HepG2 (cell line): ENCODE results near the gene DBNDD1. TPM values are rescaled to one million over a fixed set of nuclear protein-coding genes. Genes with fewer than 3 reads are reported as not detected.

Experiments used
- ARHGAP35 ChIP-seq: sonication (generic); formaldehyde crosslinking; IDR thresholded peaks from 2 replicates; pipeline ENCODE4 v1.9.0; 2022; ENCODE audit warnings: mild to moderate bottlenecking, inconsistent platforms, moderate library complexity, missing genetic modification reagents, borderline replicate concordance
- CENPT ChIP-seq: sonication (generic); formaldehyde crosslinking; IDR thresholded peaks from 2 replicates; pipeline ENCODE4 v1.8.0; 2022; ENCODE audit warnings: low read depth, mild to moderate bottlenecking, moderate library complexity, missing genetic modification reagents
- FOXM1 ChIP-seq: sonication (generic); formaldehyde crosslinking; IDR thresholded peaks from 2 replicates; pipeline ENCODE4 v1.5.0; 2020; ENCODE audit warnings: missing genetic modification reagents
- HHEX ChIP-seq: IDR thresholded peaks from 2 replicates; pipeline ENCODE4 v1.6.1; 2016; ENCODE audit warnings: control low read depth
- KDM5B ChIP-seq: sonication (generic); formaldehyde crosslinking; IDR thresholded peaks from 2 replicates; pipeline ENCODE4 v1.4.0; 2020; ENCODE audit warnings: missing genetic modification reagents, mild to moderate bottlenecking, borderline replicate concordance
- KLF11 ChIP-seq: IDR thresholded peaks from 2 replicates; pipeline ENCODE4 v1.6.1; 2016; ENCODE audit warnings: missing compliant biosample characterization
- NCOA5 ChIP-seq: sonication (generic); formaldehyde crosslinking; IDR thresholded peaks from 2 replicates; pipeline ENCODE4 v1.4.0; 2020; ENCODE audit warnings: missing genetic modification reagents
- NR1H2 ChIP-seq: sonication (generic); formaldehyde crosslinking; IDR thresholded peaks from 2 replicates; pipeline ENCODE4 v1.8.1; 2022; ENCODE audit warnings: low read depth, missing genetic modification reagents, borderline replicate concordance
- NR2F2 ChIP-seq: IDR thresholded peaks from 2 replicates; pipeline ENCODE4 v1.6.1; 2012; ENCODE audit warnings: low read depth, inconsistent platforms, borderline replicate concordance
- PRMT3 ChIP-seq: sonication (generic); formaldehyde crosslinking; IDR thresholded peaks from 2 replicates; pipeline ENCODE4 v1.8.1; 2022; ENCODE audit warnings: low read depth, mild to moderate bottlenecking, moderate library complexity, missing genetic modification reagents, borderline replicate concordance
- RFXAP ChIP-seq: sonication (generic); formaldehyde crosslinking; IDR thresholded peaks from 2 replicates; pipeline ENCODE4 v1.4.0; 2020; ENCODE audit warnings: missing genetic modification reagents, borderline replicate concordance
- TERF1 ChIP-seq: sonication (generic); formaldehyde crosslinking; IDR thresholded peaks from 2 replicates; pipeline ENCODE4 v1.8.0; 2022; ENCODE audit warnings: mild to moderate bottlenecking, missing genetic modification reagents, moderate library complexity
- THAP11 ChIP-seq: IDR thresholded peaks from 2 replicates; pipeline ENCODE4 v1.6.1; 2016; ENCODE audit warnings: missing biosample characterization, missing genetic modification reagents
- TRIM22 ChIP-seq: fragments of 450-650 bp; IDR thresholded peaks from 2 replicates; pipeline ENCODE4 v1.6.1; 2017
- TRIM24 ChIP-seq: sonication (generic); formaldehyde crosslinking; IDR thresholded peaks from 2 replicates; pipeline ENCODE4 v1.8.0; 2022; ENCODE audit warnings: mild to moderate bottlenecking, missing genetic modification reagents
- YEATS4 ChIP-seq: sonication (generic); formaldehyde crosslinking; IDR thresholded peaks from 2 replicates; pipeline ENCODE4 v1.4.0; 2020; ENCODE audit warnings: missing genetic modification reagents, borderline replicate concordance
- ZKSCAN8 ChIP-seq: IDR thresholded peaks from 2 replicates; pipeline ENCODE4 v1.6.1; 2016; ENCODE audit warnings: borderline replicate concordance, missing genetic modification reagents, missing compliant biosample characterization
- ZNF317 ChIP-seq: sonication (generic); formaldehyde crosslinking; IDR thresholded peaks from 2 replicates; pipeline ENCODE4 v1.5.0; 2020; ENCODE audit warnings: mild to moderate bottlenecking, missing genetic modification reagents
- ZNF362 ChIP-seq: sonication (generic); formaldehyde crosslinking; IDR thresholded peaks from 2 replicates; pipeline ENCODE4 v1.4.0; 2020; ENCODE audit warnings: missing genetic modification reagents, mild to moderate bottlenecking, borderline replicate concordance
- ZNF639 ChIP-seq: conservative IDR thresholded peaks from 2 replicates; pipeline ENCODE4 v1.6.1; 2018; ENCODE audit warnings: missing genetic modification reagents
- ZSCAN29 ChIP-seq: sonication (generic); formaldehyde crosslinking; conservative IDR thresholded peaks from 2 replicates; pipeline ENCODE4 v1.4.0; 2020; ENCODE audit warnings: mild to moderate bottlenecking, missing genetic modification reagents
- ZXDC ChIP-seq: sonication (generic); formaldehyde crosslinking; IDR thresholded peaks from 2 replicates; pipeline ENCODE4 v1.5.0; 2020; ENCODE audit warnings: mild to moderate bottlenecking, missing genetic modification reagents
- polyA plus RNA-seq, 8 experiments: library from polyadenylated mRNA; depleted of rRNA in 3 of 8; stranded (reverse) in 7 of 8; unstranded in 1 of 8; fragments of >200 nt; fragmentation: Illumina TruSeq in 4 of 8; extraction: Trizol in 4 of 8; gene quantifications; 2 replicates each; pipeline versions ENCODE4 v1.2.1 to v1.2.3, GENCODE V29; 2011 to 2016; ENCODE audit warnings: low read depth in 4 of 8, missing spikeins in 1 of 8, mixed read lengths in 1 of 8; ENCODE audit not compliant: insufficient read depth in 1 of 8
- total RNA-seq, 5 experiments: library from RNA; depleted of rRNA; stranded (reverse); fragments of >200 nt; fragmentation: Illumina TruSeq; extraction: Trizol; gene quantifications; 2 replicates each; pipeline ENCODE4 v1.2.3, GENCODE V29; 2016; ENCODE audit warnings: low read depth in 1 of 5

The DBNDD1 gene
- total and polyA plus RNA-seq, 2 of the 13 experiments (the other 11 are each of a cell fraction or from before 2014, with no cell fraction given): 17.0 to 40.4 TPM

GRCh38 chr16:90046971-90047713, 27.9 kb upstream of the DBNDD1 start (continued):
- TF ChIP-seq CENPT (CRISPR knock-in tag) (peak; percentile 87; the same call in 1 of the 2 replicates), FOXM1 (CRISPR knock-in tag) (no peak), NCOA5 (CRISPR knock-in tag) (no peak), RFXAP (CRISPR knock-in tag) (peak; percentile 38; the same call in 1 of the 2 replicates), KLF11 (no peak), TERF1 (peak; percentile 66; the same call in 1 of the 2 replicates), ZSCAN29 (CRISPR knock-in tag) (no peak), THAP11 (0 out of 2 replicates have a peak, but pooled peaks have one; percentile 42), ZKSCAN8 (CRISPR knock-in tag) (no peak), NR1H2 (CRISPR knock-in tag) (0 out of 2 replicates have a peak, but pooled peaks have one; percentile 59), TRIM22 (no peak), YEATS4 (CRISPR knock-in tag) (peak; percentile 61; the same call in 1 of the 2 replicates), ZNF362 (CRISPR knock-in tag) (peak; percentile 23; the same call in 1 of the 2 replicates), KDM5B (peak; percentile 96), HHEX (CRISPR knock-in tag) (0 out of 2 replicates have a peak, but pooled peaks have one; percentile 33), ZNF317 (CRISPR knock-in tag) (peak; percentile 74), ARHGAP35 (no peak; the same call in 1 of the 2 replicates), ZNF639 (CRISPR knock-in tag) (peak; percentile 55; the same call in 1 of the 2 replicates), PRMT3 (0 out of 2 replicates have a peak, but pooled peaks have one; percentile 34), TRIM24 (no peak), NR2F2 (no peak), ZXDC (CRISPR knock-in tag) (no peak)
